SH-SY5Y (cell line): ENCODE results near the gene TPPP2.

ENCODE experiments used
- GATA2 ChIP-seq: IDR thresholded peaks from 2 replicates; pipeline ENCODE4 v1.6.1; 2011; ENCODE audit warnings: mild to moderate bottlenecking, low read depth, low read length
- GATA3 ChIP-seq: IDR thresholded peaks from 2 replicates; pipeline ENCODE4 v1.6.1; 2011; ENCODE audit warnings: low read depth, mild to moderate bottlenecking, low read length, moderate library complexity

The TPPP2 gene

GRCh38 chr14:21003788-21004346, 26.1 kb upstream of the TPPP2 start:
- TF ChIP-seq GATA3 (no peak), GATA2 (no peak)

- TF ChIP-seq GATA3 (no peak), GATA2 (no peak)
Measured at GRCh38 chr14:21011136-21011535, 18.9 kb upstream of the TPPP2 start.

- TF ChIP-seq GATA2 (no peak), GATA3 (no peak)
Measured at GRCh38 chr14:21014761-21015190, 15.2 kb upstream of the TPPP2 start.

- TF ChIP-seq GATA3 (no peak), GATA2 (no peak)
Measured at GRCh38 chr14:21015312-21015711, 14.7 kb upstream of the TPPP2 start.

GRCh38 chr14:21016413-21017190, 13.4 kb upstream of the TPPP2 start:
- TF ChIP-seq GATA2 = no peak
- TF ChIP-seq GATA3 = no peak

GRCh38 chr14:21017528-21018245, 12.3 kb upstream of the TPPP2 start:
- TF ChIP-seq GATA2 (no peak), GATA3 (no peak)

GRCh38 chr14:21018286-21018685, 11.7 kb upstream of the TPPP2 start:
- TF ChIP-seq GATA3 (no peak), GATA2 (no peak)

GRCh38 chr14:21018781-21019180, 11.2 kb upstream of the TPPP2 start:
- TF ChIP-seq GATA2 = no peak
- no peak for TF ChIP-seq GATA3

- TF ChIP-seq GATA3 (no peak), GATA2 (no peak)
Measured at GRCh38 chr14:21019366-21019765, 10.7 kb upstream of the TPPP2 start.

- TF ChIP-seq GATA3 (no peak), GATA2 (no peak)
Measured at GRCh38 chr14:21020977-21021545, 9.0 kb upstream of the TPPP2 start.

- TF ChIP-seq GATA2 (no peak), GATA3 (no peak)
Measured at GRCh38 chr14:21022686-21023085, 7.3 kb upstream of the TPPP2 start.

GRCh38 chr14:21023174-21023573, 6.8 kb upstream of the TPPP2 start:
- no peak for TF ChIP-seq GATA3
- TF ChIP-seq GATA2 = no peak

- TF ChIP-seq GATA3 = no peak
- TF ChIP-seq GATA2 = no peak
Measured at GRCh38 chr14:21023817-21024584, 6.0 kb upstream of the TPPP2 start.

- TF ChIP-seq GATA2 = no peak
- TF ChIP-seq GATA3 = no peak
Measured at GRCh38 chr14:21024585-21025370, 5.2 kb upstream of the TPPP2 start, which contains the start of gene NDRG2. NDRG2 (minus strand) TSS chr14:21025061; CDS start chr14:21023315, 1,746 bp downstream.
